Thoracic aorta (tissue), 2 donors: ENCODE data around the gene DPH6. TPM values are rescaled to one million over a fixed set of nuclear protein-coding genes. Genes with fewer than 3 reads are reported as not detected.
A peak's percentile ranks its signal among the peaks of the same experiment; 100 is the strongest.

Experiments used
- ATAC-seq: fragments of 150-250 bp; one replicate; pipeline ENCODE4 v1.8.0; 2017; ENCODE audit warnings: low read depth; ENCODE audit not compliant: insufficient number of reproducible peaks, low FRiP score
- DNase-seq: peaks from one replicate; pipeline ENCODE4 v3.0.0-alpha.2; 2020; ENCODE audit warnings: low spot score
- H3K27ac ChIP-seq, 2 donors: fragments of 200-600 bp; sonication (generic); 1 replicate in 1 of 2; 2 replicates in 1 of 2; pipeline ENCODE4 v1.5.1; 2016; ENCODE audit warnings: mild to moderate bottlenecking in 2 of 2, moderate library complexity in 2 of 2
- H3K27me3 ChIP-seq: fragments of 200-600 bp; sonication (generic); replicated peaks from 2 replicates; pipeline ENCODE4 v1.6.0; 2016; ENCODE audit warnings: mild to moderate bottlenecking; ENCODE audit not compliant: insufficient read depth
- H3K36me3 ChIP-seq: fragments of 200-600 bp; sonication (generic); one replicate; pipeline ENCODE4 v1.5.1; 2016
- H3K4me1 ChIP-seq, 2 donors: fragments of 200-600 bp; sonication (generic); 1 replicate in 1 of 2; 2 replicates in 1 of 2; pipeline versions ENCODE4 v1.5.1 to v1.6.0; 2016; ENCODE audit warnings: low read depth in 2 of 2, mild to moderate bottlenecking in 1 of 2; ENCODE audit not compliant: control insufficient read depth in 1 of 2
- H3K4me3 ChIP-seq: fragments of 200-600 bp; sonication (generic); 2 replicates; pipeline ENCODE4 v1.5.1; 2016; ENCODE audit warnings: mild to moderate bottlenecking
- H3K9me3 ChIP-seq: fragments of 200-600 bp; sonication (generic); 2 replicates; pipeline ENCODE4 v1.5.1; 2016
- CTCF ChIP-seq: fragments of 200-600 bp; sonication (generic); IDR thresholded peaks from one replicate; pipeline ENCODE4 v1.5.1; 2019; ENCODE audit warnings: antibody characterized with exemption
- total RNA-seq, 2 donors: library from RNA; depleted of rRNA; stranded (reverse); fragments of >200 nt; gene quantifications; one replicate each; pipeline versions ENCODE4 v1.1.0 to v1.2.3, GENCODE V29; 2016

Gene DPH6
- total RNA-seq, 2 donors from 2014 or later: 11.5 to 34.8 TPM

GRCh38 chr15:35533130-35534110, 12.5 kb downstream of the DPH6 start:
- Histone ChIP-seq H3K9me3 (no peaks in the 10 kb centered on the region), H3K36me3 (no peaks in the 10 kb centered on the region), H3K4me1 (peaks cover 0 to 24% of the 10 kb centered on the region in 2 donors), H3K4me3 (no peak overlapping the region), H3K27me3 (no peaks in the 10 kb centered on the region), H3K27ac (peak overlapping the region in 1 of 2 donors; percentile 15)
- ATAC-seq (no peak), DNase-seq (no peak)
- TF ChIP-seq CTCF: no peak

- Histone ChIP-seq H3K27ac (no peak overlapping the region), H3K4me1 (peaks cover 0 to 24% of the 10 kb centered on the region in 2 donors), H3K9me3 (no peaks in the 10 kb centered on the region), H3K27me3 (no peaks in the 10 kb centered on the region), H3K4me3 (no peak overlapping the region), H3K36me3 (no peaks in the 10 kb centered on the region)
- no peak for DNase-seq
- TF ChIP-seq CTCF: no peak
- no peak for ATAC-seq
Measured at GRCh38 chr15:35530698-35531097, 15.3 kb downstream of the DPH6 start.

- ATAC-seq (no peak), DNase-seq (no peak)
- no peak for TF ChIP-seq CTCF
- no peak overlapping the region for H3K27ac ChIP-seq
- H3K36me3 ChIP-seq: no peaks in the 10 kb centered on the region
- peaks cover 0 to 19% of the 10 kb centered on the region in 2 donors for H3K4me1 ChIP-seq
- H3K4me3 ChIP-seq: no peak overlapping the region
- no peaks in the 10 kb centered on the region for H3K27me3 ChIP-seq
- no peaks in the 10 kb centered on the region for H3K9me3 ChIP-seq
Measured at GRCh38 chr15:35529784-35530183, 16.2 kb downstream of the DPH6 start.

- no peaks in the 10 kb centered on the region for H3K36me3 ChIP-seq
- no peaks in the 10 kb centered on the region for H3K9me3 ChIP-seq
- no peak for TF ChIP-seq CTCF
- no peak overlapping the region for H3K4me3 ChIP-seq
- ATAC-seq (no peak), DNase-seq (no peak)
- no peaks in the 10 kb centered on the region for H3K27me3 ChIP-seq
- H3K4me1 ChIP-seq: peaks cover 2 to 13% of the 10 kb centered on the region in 2 donors
- H3K27ac ChIP-seq: no peak overlapping the region
Measured at GRCh38 chr15:35522061-35522460, 23.9 kb downstream of the DPH6 start.

- no peaks in the 10 kb centered on the region for H3K27me3 ChIP-seq
- H3K4me1 ChIP-seq: peaks cover 8 to 24% of the 10 kb centered on the region in 2 donors
- no peak overlapping the region for H3K4me3 ChIP-seq
- no peaks in the 10 kb centered on the region for H3K36me3 ChIP-seq
- no peaks in the 10 kb centered on the region for H3K9me3 ChIP-seq
- H3K27ac ChIP-seq: no peak overlapping the region
- ATAC-seq (no peak), DNase-seq (no peak)
- TF ChIP-seq CTCF: peak; percentile 57
Measured at GRCh38 chr15:35519541-35520149, 26.3 kb downstream of the DPH6 start.
